ENCODE data around the gene TLN1.

The TLN1 gene

DNA sequence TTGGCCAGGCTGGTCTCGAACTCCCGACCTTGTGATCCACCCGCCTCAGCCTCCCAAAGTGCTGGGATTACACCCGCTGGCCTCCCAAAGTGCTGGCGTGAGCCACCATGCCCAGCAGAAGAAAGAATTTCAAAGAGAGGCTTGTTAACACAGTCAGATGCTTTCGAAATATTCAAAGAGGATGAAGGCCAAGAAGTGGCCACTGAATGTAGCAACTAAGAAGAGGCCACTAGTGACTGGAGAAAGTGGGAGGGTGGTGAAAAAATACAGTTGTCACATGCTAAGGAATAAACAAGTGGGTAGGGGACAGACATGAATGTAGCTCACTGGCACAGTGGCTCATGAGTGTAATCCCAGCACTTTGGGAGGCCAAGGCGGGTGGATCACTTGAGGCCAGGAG lies 29.3 kb downstream of the TLN1 start:
- POLR2A ChIA-PET (ENCODE audit: low non-redundant PET), result no interaction called here
- TF ChIP-seq CTCF (conservative IDR thresholded peaks at IDR 0.05; ENCODE audit: low read depth), result no peak
- no peak for DNase-seq (ENCODE audit: low spot score)
- H3K27ac ChIP-seq, result no peak overlapping the region
- CTCF ChIA-PET, result no interaction called here

GRCh38 chr9:35700942-35701341 lies 31.1 kb downstream of the TLN1 start:
- ChIA-PET POLR2A (ENCODE audit: low non-redundant PET) (no interaction called here), CTCF (interaction anchor here (0.6 kb wide), 1 partner anchor 181 kb away, joined by 3 read pairs; no protein-coding TSS in a partner anchor)
- no peak for TF ChIP-seq CTCF (conservative IDR thresholded peaks at IDR 0.05; ENCODE audit: low read depth)

DNA sequence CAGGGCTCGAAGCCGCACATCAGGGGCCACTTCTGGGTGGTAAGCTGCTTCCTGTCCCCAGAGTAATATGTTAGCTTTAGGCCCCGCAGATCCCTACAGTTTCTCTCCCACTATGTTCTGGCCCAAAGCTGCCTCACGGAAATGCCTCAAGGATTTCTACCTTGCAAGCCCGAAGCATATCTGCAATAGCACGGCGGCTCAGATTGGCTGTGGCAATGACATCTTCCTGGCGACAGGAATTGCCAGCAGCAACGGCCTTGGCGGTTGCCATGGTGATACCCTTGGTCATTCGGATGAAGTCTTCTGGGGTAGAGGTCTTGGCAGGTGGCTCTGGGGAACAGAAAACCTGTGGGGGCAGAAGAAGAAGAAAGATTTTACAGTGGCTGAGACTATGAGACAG lies 32.0 kb downstream of the TLN1 start:
- ChIA-PET CTCF (no interaction called here), POLR2A (ENCODE audit: low non-redundant PET) (no interaction called here)
- H3K27ac ChIP-seq, result peak overlapping the region; percentile 11; the same call in 1 of the 2 replicates
- no peak for TF ChIP-seq CTCF (conservative IDR thresholded peaks at IDR 0.05; ENCODE audit: low read depth)
- DNase-seq (ENCODE audit: low spot score), result no peak

More at GRCh38 chr9:35700942-35701341, 31.1 kb downstream of the TLN1 start:
- DNase-seq (ENCODE audit: low spot score), result no peak
- H3K27ac ChIP-seq, result no peak overlapping the region

DNA sequence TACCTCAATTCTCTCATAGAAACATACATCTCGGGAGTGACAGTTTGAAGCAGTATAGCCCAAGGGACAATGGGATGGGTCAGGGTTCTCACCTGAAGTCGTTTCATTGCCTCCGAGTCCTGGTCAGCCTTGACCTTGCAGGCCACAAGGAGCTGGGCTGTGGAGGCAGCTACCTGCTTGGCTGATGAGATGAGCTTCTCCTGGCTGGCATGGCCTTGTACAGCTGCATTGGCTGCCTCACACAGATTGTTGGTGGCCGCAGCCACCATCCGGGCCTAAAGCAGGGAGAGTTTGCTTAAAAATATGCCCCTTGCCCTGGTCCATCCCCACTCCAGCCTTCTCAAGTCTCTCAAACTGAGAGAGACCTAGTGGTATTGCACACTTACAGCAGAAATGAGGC lies 33.8 kb downstream of the TLN1 start:
- no peak for DNase-seq (ENCODE audit: low spot score)
- TF ChIP-seq CTCF (conservative IDR thresholded peaks at IDR 0.05; ENCODE audit: low read depth), result no peak
- ChIA-PET CTCF (interaction anchor here (0.6 to 2.4 kb wide), 5 partner anchors 30 to 1064 kb away, joined by 3 to 10 read pairs (median 4); partner anchors contain the start of genes CCDC107 and RMRP), POLR2A (ENCODE audit: low non-redundant PET) (no interaction called here)
- peak overlapping the region; percentile 45 for H3K27ac ChIP-seq

DNA sequence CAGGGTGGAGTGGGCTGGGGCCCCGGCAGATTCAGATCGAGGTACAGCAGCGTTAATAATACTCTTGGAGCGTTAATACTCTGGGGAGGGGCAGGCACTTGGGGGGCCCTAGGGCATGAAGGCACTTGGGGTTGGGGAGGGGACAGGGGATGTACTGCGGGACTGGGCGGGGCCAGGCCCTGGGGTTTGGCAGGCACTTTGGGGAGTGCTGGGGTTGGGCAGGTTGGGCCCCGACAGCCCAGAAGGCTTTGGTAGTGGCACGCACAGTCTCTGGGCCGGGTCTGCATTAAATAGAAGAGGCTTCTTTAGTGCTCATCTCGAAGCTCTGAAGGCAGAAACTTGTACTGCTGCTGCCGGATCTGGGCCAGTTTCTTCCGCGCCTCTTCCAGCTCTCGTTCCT lies 34.5 kb downstream of the TLN1 start:
- no peak for DNase-seq (ENCODE audit: low spot score)
- no peak for TF ChIP-seq CTCF (conservative IDR thresholded peaks at IDR 0.05; ENCODE audit: low read depth)
- ChIA-PET POLR2A (ENCODE audit: low non-redundant PET) (no interaction called here), CTCF (interaction anchor here (0.7 to 2.4 kb wide), 5 partner anchors 9 to 427 kb away, joined by 3 to 10 read pairs (median 6); partner anchors contain the start of genes CCDC107 and RMRP)
- peak overlapping the region; percentile 45 for H3K27ac ChIP-seq

GRCh38 chr9:35696520-35697215 lies 35.3 kb downstream of the TLN1 start:
- peak; percentile 100 for TF ChIP-seq CTCF (conservative IDR thresholded peaks at IDR 0.05; ENCODE audit: low read depth)
- DNase-seq (ENCODE audit: low spot score), result peak; percentile 77
- CTCF ChIA-PET, result interaction anchor here (0.6 to 2.5 kb wide), 23 partner anchors 8 to 206 kb away, joined by 3 to 11 read pairs (median 6); partner anchors contain the start of genes ARHGEF39, CA9, CCDC107 and RMRP
- POLR2A ChIA-PET (ENCODE audit: low non-redundant PET), result no interaction called here
- peak overlapping the region; percentile 45 for H3K27ac ChIP-seq

Data from RWPE1 (cell line).